Mesodermal cell (in vitro differentiated cells): ENCODE results near the gene LHX4.
"Not testable (repeated sequence)": the region's sequence is repeated elsewhere in the genome, so short reads cannot be mapped to it uniquely, and the experiment has no call there.

Experiments
- H3K27ac ChIP-seq: 2 replicates; pipeline ENCODE4 v1.7.0; 2013; ENCODE audit warnings: mild to moderate bottlenecking, low read depth, low read length, moderate library complexity; ENCODE audit not compliant: severe bottlenecking
- H3K36me3 ChIP-seq: 2 replicates; pipeline ENCODE4 v1.7.1; 2013; ENCODE audit warnings: mild to moderate bottlenecking, low read length, moderate library complexity; ENCODE audit not compliant: control insufficient read depth, insufficient read depth
- H3K4me1 ChIP-seq: one replicate; pipeline ENCODE4 v1.7.1; 2013; ENCODE audit warnings: mild to moderate bottlenecking, low read length; ENCODE audit not compliant: insufficient read depth, control insufficient read depth, poor library complexity, severe bottlenecking
- H3K4me3 ChIP-seq: 2 replicates; pipeline ENCODE4 v1.7.0; 2013; ENCODE audit warnings: low read length, control low read depth, mild to moderate bottlenecking; ENCODE audit not compliant: insufficient read depth, poor library complexity, severe bottlenecking; ENCODE audit errors: extremely low read depth
- H3K9me3 ChIP-seq: 2 replicates; pipeline ENCODE4 v1.7.1; 2013; ENCODE audit warnings: mild to moderate bottlenecking, low read length, moderate library complexity; ENCODE audit not compliant: control insufficient read depth
- WGBS, 2 experiments: methylation state at CpG; one replicate each; pipeline ENCODE4 v1.1.5; 2013; ENCODE audit warnings: missing lambda C conversion rate in 2 of 2; ENCODE audit not compliant: insufficient coverage in 2 of 2; 5-methylcytosine and 5-hydroxymethylcytosine counted together

The LHX4 gene

DNA sequence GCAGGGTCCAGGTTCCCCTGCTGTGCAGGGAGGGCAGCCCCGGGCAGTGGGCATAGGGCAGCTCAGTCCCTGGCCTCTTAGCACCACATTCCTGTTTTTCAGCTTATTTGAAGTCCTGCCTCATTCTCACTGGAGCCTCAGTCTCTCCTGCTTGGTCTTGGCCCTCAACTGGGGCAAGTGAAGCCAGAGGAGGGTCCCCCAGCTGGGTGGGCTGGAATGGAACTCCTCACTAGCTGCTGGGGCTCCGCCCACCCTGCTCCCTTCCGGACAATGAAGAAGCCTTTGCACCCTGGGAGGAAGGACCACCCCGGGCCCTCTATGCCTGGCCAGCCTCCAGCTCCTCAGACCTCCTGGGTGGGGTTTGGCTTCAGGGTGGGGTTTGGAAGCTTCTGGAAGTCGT lies 32.8 kb upstream of the LHX4 start:
- no peak overlapping the region for H3K4me3 ChIP-seq
- H3K27ac ChIP-seq, result no peak overlapping the region
- peaks cover 8% of the 10 kb centered on the region for H3K36me3 ChIP-seq
- no peaks in the 10 kb centered on the region for H3K4me1 ChIP-seq
- H3K9me3 ChIP-seq, result no peaks in the 10 kb centered on the region
- 92 to 97% methylated on average over 3 to 4 of the region's 5 CpGs for WGBS, 2 experiments

GRCh38 chr1:180198196-180198595 lies 31.9 kb upstream of the LHX4 start:
- Histone ChIP-seq H3K36me3 (peaks cover 8% of the 10 kb centered on the region), H3K9me3 (no peaks in the 10 kb centered on the region), H3K4me1 (no peaks in the 10 kb centered on the region), H3K27ac (no peak overlapping the region), H3K4me3 (no peak overlapping the region)
- 82 to 90% methylated on average over 3 to 4 of the region's 4 CpGs for WGBS, 2 experiments

- Histone ChIP-seq H3K9me3 (no peaks in the 10 kb centered on the region), H3K27ac (no peak overlapping the region), H3K4me3 (no peak overlapping the region), H3K36me3 (peaks cover 8% of the 10 kb centered on the region), H3K4me1 (no peaks in the 10 kb centered on the region)
- 92 to 94% methylated on average over 4 of the region's 5 CpGs for WGBS, 2 experiments
Observed at GRCh38 chr1:180198611-180199010, 31.5 kb upstream of the LHX4 start.

DNA sequence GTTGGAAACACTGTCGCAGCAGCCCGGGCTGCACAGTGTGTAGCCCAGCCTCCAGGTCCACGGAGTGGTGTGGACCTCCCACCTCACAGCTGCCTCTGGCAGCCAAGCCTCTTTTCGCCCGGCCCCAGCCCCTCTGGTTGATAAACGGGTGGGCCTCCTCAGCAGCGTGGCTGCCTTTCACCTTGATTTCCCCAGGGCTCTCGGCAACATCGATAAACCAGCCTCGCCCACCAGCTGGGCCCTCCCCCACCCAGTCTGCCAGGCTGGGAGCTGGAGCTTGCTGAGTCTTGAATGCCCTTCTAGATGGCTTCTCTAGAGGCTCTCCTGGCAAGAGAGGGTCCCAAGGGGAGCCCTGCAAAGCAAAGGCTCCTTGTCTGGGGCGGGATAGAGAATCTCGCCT lies 31.0 kb upstream of the LHX4 start:
- Histone ChIP-seq H3K9me3 (no peaks in the 10 kb centered on the region), H3K4me3 (no peak overlapping the region), H3K27ac (no peak overlapping the region), H3K4me1 (no peaks in the 10 kb centered on the region), H3K36me3 (peaks cover 8% of the 10 kb centered on the region)
- WGBS, 2 experiments, result 95 to 96% methylated on average over 7 to 12 of the region's 12 CpGs

DNA sequence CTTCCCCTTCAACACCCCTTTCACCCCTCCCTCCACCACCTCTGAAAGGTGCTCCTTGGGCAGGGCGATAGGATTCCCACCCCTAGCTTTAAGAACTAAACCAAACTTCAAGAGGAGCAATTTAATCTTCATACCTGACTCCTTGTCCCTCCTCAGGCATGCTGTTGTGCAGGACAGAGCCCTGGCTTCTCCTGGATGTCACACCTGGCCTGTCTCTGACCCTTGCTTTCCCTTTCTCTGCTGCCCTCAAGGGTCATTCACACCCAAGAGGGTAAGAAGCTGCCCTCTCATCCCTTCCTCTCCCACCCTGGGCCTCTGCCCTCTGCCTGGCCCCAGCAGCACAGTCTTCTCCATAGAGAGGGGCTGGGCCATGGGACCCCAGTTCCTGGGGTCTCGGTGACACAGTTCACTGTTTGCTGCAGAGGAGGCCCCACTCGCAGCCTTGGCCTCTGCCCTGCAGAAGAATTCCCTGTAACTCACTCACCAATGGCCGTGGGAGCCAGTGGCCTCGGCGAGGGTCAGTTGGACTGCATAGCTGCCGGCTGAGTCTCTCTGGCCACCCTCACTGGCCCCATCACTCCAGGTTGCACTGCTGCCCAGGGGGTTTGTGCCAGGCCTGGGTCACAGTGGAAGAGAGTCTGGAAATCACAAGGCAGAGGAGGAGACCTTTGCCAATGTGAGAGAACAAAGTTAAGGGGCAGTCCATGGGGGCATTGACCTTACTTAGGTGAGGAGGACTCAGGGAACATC lies 28.4 kb upstream of the LHX4 start:
- H3K27ac ChIP-seq, result no peak overlapping the region
- no peaks in the 10 kb centered on the region for H3K4me1 ChIP-seq
- WGBS, 2 experiments, result 95 to 98% methylated on average over 5 to 7 of the region's 7 CpGs

GRCh38 chr1:180202588-180202987 lies 27.5 kb upstream of the LHX4 start:
- not testable (repeated sequence) for H3K4me1 ChIP-seq, H3K4me3 ChIP-seq, H3K9me3 ChIP-seq, H3K36me3 ChIP-seq, H3K27ac ChIP-seq
- WGBS, 2 experiments, result 88 to 96% methylated on average over 1 to 5 of the region's 5 CpGs

More for the DNA sequence above, 28.4 kb upstream of the LHX4 start:
- Histone ChIP-seq H3K36me3 (peaks cover under 1% of the 10 kb centered on the region), H3K9me3 (no peaks in the 10 kb centered on the region), H3K4me3 (no peak overlapping the region)

DNA sequence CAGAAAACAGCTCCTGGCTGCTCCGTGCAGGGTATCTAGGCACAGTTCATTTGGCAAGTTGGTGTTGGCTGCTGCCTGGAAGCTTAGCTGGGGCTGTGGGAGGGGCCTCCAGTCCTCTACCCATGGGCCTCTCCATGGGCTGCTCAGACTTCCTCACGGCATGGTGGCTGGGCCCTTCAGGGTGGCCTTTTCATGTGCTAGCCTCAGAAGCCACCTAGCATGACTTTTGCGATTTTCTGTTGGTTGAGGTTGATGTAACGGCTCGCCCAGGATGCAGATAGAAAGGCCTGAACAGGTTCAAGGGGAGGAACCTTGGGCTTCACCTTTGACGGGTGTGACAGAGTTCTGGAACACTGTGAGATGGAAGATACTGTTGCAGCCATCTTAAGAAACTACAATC lies 25.8 kb upstream of the LHX4 start:
- H3K27ac ChIP-seq, result no peak overlapping the region
- no peaks in the 10 kb centered on the region for H3K4me1 ChIP-seq
- no peak overlapping the region for H3K4me3 ChIP-seq
- 84 to 96% methylated on average over 5 of the region's 6 CpGs for WGBS, 2 experiments
- H3K9me3 ChIP-seq, result no peaks in the 10 kb centered on the region
- H3K36me3 ChIP-seq, result no peaks in the 10 kb centered on the region

GRCh38 chr1:180206581-180206980 lies 23.5 kb upstream of the LHX4 start:
- Histone ChIP-seq H3K9me3 (no peaks in the 10 kb centered on the region), H3K36me3 (no peaks in the 10 kb centered on the region), H3K27ac (no peak overlapping the region), H3K4me1 (no peaks in the 10 kb centered on the region), H3K4me3 (no peak overlapping the region)
- 88 to 95% methylated on average over 2 of the region's 3 CpGs for WGBS, 2 experiments

GRCh38 chr1:180208264-180208663 lies 21.8 kb upstream of the LHX4 start:
- Histone ChIP-seq H3K36me3 (no peaks in the 10 kb centered on the region), H3K27ac (no peak overlapping the region), H3K4me1 (no peaks in the 10 kb centered on the region), H3K4me3 (no peak overlapping the region), H3K9me3 (no peaks in the 10 kb centered on the region)
- 86 to 88% methylated on average over 4 of the region's 4 CpGs for WGBS, 2 experiments

- H3K4me1 ChIP-seq, result no peaks in the 10 kb centered on the region
- no peaks in the 10 kb centered on the region for H3K36me3 ChIP-seq
- WGBS, 2 experiments, result 76 to 100% methylated on average over 1 to 2 of the region's 4 CpGs
- H3K9me3 ChIP-seq, result no peaks in the 10 kb centered on the region
- H3K4me3 ChIP-seq, result no peak overlapping the region
- no peak overlapping the region for H3K27ac ChIP-seq
Observed at GRCh38 chr1:180210008-180210620, 19.9 kb upstream of the LHX4 start.

- H3K4me3 ChIP-seq, result no peak overlapping the region
- no peaks in the 10 kb centered on the region for H3K36me3 ChIP-seq
- no peaks in the 10 kb centered on the region for H3K9me3 ChIP-seq
- H3K27ac ChIP-seq, result no peak overlapping the region
- 91 to 96% methylated on average over 11 to 12 of the region's 12 CpGs for WGBS, 2 experiments
- H3K4me1 ChIP-seq, result no peaks in the 10 kb centered on the region
Observed at GRCh38 chr1:180211156-180211859, 18.8 kb upstream of the LHX4 start.
